SH-SY5Y (cell line): ENCODE measurements around the gene AMBP.

Experiments
- GATA2 ChIP-seq: IDR thresholded peaks from 2 replicates; pipeline ENCODE4 v1.6.1; 2011; ENCODE audit warnings: mild to moderate bottlenecking, low read depth, low read length
- GATA3 ChIP-seq: IDR thresholded peaks from 2 replicates; pipeline ENCODE4 v1.6.1; 2011; ENCODE audit warnings: low read depth, mild to moderate bottlenecking, low read length, moderate library complexity

DNA sequence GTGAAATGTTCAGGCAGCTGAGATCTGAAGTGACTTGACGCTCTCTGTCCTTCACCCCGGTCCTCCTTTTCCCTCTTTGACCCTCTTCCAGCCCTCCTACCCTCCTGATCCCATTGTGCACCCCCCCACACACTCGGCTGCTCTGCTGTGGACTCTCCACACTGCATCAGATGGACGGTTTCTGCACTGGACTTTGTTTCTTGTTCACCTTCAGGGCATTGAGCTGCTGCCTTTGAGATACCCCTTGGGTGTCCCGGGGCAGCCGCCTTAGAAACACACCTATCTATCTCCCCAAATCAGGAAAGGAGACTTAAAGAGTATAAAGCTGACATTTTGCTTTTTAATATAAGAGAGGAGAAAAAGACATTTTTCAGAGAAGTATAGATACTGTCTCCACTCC, 27.5 kb downstream of the AMBP start:
- TF ChIP-seq GATA2 (no peak), GATA3 (no peak)
